Measurements from ENCODE around the gene TMEM37.

Gene TMEM37

DNA sequence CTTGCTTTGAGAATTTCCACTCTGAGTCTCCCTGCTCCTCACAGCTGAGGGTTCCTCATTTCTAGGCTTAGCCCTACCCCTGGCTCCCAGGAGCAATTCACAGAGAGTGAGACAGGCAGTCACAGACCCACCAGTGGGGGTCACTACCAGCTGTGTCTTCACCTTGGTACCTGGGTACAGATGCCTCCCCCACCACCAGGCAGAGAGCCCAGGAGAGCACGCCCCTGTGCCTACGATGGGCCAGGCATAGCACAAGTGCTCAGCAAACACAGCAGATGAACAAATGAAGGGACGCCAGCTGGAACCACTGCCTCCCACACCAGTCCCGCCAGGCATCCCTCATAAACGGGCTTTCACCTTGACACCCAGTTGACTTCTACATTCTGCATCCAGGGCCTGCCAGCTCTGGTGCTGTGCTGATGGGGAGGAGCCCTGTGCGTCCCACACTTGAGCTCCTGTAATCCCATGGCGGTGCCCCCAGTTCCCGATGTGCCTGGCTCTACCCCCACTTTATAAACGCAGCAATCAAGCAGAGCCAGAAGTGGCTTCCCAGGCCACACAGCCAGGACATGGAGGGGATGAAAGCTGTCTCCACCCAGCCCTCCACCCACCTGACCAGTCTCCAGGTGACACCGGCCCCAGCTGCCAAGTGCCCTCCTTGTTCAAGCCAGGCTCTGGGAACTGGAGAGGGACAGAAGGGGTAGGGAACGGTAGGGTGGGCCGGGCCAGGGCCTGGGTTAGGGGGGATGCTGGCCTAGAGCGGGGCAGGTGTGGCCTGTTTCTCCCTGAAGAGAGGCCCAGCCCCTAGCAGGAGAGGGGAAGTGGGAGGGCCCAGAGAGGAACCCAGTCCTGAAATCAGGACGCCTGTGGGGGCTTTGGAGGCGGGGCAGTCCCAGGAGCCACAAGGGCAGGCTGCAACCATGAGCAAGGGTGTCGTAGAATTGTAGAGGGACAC is 50.1 kb downstream of the TMEM37 start:
- DNase-seq, result no peak

DNA sequence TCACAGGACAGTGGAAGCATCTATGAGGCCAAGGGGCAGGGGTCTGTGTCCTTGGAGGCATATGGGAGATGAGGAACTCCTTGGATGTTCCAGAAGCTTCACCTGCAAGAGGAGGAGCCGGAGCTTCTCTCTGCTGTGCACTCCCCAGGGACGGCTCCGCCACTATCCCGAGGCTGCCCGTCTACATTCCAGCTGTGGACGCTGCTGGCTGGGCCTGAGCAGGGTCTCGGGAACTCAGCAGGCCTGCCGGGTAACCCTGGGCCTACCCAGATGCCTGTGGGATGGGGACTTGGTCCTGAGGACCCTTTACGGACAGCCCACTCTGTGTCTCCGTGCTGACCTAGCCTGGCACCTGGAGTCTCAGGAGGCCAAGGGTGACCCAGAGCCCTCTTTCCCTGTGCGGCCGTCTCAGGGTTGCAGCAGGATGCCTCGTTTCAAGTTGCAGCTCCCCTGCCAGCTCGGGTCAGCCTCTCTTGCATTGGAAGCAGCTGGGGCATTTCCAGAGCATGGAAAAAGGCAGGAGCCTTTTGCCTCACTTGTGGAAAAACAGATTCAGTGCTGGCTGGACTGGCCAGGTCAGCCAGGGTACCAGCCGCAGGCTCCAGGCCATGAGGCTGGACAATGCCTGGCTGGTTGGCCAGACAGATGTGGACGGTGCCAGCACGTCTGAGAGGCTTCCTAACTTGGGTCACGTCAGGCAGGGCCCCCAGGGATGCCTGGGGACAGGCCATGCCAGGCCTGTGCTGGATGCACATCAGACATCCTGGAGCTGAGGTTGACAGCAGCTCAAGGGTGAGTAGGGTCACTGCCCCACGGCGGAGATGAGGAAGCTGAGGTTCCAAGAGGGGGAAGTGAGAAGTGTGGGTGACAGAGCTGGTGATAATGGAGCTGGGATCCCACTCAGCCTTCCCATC is 51.1 kb downstream of the TMEM37 start:
- no peak for DNase-seq

DNA sequence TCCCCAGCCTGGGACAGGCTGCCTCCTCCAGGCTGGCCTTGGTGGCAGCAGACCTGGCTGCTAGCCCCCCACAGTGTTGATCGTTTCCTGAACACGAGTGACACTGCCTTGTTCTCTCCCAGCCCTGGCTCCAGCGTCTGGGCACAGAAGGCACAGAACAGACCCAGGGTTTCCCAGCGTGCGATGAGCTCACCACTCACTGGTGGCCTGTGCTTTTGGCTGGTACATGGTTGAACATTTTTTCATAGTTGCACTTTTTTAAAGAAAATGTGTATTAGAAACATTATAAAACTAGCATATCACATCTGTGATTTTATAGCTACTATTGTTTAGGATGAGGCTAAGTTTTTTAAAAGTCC is 51.7 kb downstream of the TMEM37 start:
- DNase-seq, result no peak

DNA sequence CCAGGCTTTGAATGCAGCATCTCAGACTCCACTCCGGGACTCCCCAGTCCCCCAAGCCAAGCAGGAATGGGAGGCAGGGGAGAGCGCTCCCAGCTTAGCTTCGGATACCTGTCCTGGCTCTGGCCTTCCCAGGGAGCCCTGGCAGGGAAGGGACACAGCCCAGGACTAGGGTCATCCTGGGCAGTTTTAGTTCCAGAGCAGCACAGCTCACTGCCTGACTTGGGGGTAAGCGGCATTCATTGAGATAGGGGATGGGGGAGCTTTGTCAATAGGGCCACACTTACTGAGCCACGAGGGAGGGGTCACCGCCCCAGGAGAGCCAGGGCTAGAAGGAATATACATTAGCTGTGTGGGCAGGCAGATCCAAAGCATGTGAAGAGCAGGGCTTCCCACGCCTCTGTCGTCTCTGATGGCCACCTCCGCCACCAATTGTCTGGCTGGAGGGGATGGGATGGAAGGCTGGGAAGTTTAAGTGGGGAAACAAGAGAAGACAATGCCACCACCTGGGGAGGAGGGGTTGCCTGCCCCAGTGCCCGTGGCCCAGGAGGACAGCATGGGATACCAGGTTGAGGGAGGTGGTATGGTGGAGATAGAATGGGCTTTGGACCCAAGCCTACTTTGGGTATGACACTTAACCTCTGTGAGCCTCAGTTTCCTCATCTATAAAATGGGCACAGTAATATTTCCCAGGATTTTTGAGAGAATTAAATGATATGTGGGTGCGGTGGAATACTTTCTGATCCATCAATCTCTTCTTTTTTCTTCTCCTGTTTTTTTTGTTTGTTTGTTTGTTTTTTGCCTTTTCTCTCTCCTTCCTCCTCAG is 52.5 kb downstream of the TMEM37 start:
- DNase-seq, result no peak

DNA sequence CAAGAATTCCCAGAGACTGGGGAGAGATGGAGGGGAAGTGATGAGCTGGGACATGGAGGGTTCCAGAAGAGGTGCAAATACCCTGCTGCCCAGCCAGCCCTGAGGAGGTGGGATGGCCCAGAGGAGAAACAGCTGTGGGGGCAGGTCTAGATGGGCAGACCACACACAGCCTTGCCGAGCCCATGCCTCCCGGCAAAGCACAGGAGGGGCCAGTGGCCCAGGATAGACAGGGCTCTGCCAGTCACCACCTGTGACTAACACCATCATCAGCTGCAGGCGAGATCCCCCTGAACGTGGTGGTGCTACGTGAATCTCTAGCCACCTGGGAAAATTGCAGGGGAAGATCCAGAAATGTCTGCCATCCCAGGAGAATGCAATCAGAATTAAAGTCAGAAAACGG is 53.2 kb downstream of the TMEM37 start:
- no peak for DNase-seq

DNA sequence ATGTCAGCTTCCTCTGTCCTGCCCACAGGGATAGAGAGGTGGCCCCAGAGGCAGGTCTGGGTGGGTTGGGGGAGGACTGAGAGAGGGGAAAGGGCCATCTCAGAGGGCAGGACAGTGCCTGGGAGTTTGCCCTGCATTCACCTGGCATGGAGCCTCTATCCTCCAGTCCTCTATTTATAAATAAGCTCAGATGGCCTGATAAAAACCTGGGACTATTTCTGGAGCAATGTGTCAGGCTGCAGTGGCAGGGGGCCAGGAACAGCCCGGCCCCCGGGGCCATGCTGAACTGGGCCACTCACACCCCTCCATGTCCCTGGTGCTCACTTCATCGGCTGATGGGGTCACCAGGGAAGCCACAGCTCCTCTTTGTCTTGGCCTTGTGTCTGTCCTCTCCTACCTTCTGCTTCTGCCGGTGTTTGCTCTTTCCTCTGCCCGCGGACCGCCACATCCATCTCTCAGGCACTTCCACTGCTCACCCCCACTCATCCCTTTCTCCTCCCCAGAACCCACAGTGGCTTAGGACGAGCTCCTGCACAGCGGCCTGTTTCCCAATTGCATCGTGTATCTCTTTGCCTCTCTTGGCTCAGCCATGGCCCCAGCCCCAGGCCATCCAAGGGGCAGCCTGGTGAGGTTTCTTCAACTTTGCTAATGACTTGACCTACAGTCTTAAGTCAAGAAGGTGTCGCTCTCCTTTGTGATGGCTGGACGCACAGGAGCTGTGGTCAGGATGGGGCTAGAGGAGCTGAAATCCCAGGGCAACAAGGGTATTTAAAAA is 53.9 kb downstream of the TMEM37 start:
- DNase-seq, result no peak

DNA sequence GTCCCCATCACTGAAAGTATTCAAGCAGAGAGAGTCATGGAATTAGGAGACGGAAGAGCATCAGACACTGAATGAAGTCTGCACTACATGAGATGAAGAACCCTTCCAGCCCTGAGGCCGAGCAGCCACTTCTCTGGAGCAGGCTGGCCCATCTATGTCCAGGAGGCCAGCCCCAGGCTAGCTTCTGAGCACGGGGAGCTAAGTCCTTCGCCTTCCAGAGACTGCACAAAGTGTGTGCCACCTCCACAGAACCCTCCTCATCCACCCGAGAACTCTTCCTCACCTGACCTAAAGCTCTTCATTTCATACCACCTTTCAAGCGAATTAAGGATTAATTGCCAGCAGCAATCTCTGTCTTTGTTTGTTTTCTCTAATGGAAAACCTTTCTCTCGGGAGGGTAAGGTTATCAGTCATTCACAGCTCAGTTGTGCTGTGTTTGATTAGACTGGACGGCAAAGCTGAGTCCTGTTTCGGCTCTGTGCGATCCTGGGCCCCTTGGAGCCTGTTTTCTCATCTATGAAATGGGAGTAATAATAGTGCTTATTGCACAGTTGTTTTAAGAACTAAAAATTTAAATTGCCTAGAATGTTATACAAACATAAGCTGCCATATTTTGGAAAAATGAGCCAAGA is 54.7 kb downstream of the TMEM37 start:
- DNase-seq, result no peak

DNA sequence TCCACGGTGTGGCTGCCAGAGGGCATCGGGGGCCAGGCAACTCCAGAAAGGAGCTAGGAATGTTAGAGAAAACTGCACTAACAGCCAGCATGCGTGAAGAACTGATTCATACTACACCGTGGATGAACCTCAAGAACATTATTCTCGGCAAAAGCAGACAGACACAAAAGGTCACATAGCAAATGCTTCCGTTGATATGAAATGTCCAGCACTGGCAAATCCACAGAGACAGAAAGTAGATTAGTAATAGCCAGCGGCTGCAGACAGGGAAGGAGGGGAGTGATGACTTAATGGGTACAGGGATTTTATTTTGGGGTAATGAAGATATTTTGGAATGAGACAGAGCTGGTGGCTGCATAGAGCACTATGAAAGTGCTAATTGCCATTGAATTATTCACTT is 55.2 kb downstream of the TMEM37 start:
- DNase-seq, result no peak

DNA sequence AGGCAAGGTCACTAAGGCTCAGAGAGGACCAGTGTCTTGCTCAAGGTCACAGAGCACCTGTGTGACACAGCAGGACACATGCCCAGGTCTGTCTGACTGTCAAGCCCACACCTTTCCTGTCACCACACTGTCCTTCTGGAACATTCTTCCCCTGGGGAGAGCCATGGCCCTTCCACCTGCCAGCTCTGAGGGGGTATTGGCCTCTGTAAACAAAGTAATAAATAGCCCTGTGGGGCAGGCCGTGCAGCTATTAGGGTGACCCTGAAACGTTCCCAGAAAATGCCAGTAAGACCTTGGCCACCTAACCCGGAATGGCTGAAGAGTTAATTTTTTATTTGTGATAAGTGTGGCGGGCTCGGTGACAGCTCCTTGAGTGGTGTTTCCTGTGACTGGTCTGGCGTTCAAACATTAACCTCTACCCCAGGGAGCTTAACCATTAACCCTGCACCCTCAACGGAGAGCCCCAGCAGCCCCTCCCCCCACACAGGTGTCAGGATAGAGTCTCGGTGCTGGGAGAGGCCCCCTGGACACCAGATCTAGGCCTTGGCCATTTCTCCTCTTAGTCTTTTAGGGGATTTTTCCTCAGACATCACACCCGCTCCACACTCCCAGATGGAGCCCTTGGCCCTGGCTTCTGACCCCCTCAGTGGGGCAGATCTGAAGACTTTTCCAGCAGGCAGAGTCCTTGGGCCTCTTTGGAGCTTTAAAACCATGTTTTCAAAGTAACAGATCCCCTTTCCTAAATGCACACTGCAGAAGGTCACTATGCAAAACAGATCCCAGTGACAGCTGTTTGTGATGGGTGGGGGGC is 56.0 kb downstream of the TMEM37 start:
- no peak for DNase-seq

All from effector CD4-positive, alpha-beta T cell (primary cell).